Activated naive CD8-positive, alpha-beta T cell treated with anti-CD3 and anti-CD28 coated beads for 36 hours (primary cell): Measurements from ENCODE around the gene TMEM101. TPM values are rescaled to one million over a fixed set of nuclear protein-coding genes. Genes with fewer than 3 reads are reported as not detected.
"Not testable (repeated sequence)": the region's sequence is repeated elsewhere in the genome, so short reads cannot be mapped to it uniquely, and the experiment has no call there.

Experiments used
- DNase-seq: peaks from one replicate; pipeline ENCODE4 v3.0.0; 2021
- H3K27ac Mint-ChIP-seq: one replicate; pipeline ENCODE4 v1.8.0; 2022; ENCODE audit warnings: mild to moderate bottlenecking, moderate library complexity, mixed read lengths
- H3K27me3 Mint-ChIP-seq: one replicate; pipeline ENCODE4 v1.8.0; 2022; ENCODE audit warnings: mild to moderate bottlenecking, mixed read lengths
- H3K36me3 Mint-ChIP-seq: one replicate; pipeline ENCODE4 v1.8.0; 2021; ENCODE audit warnings: mild to moderate bottlenecking, mixed read lengths
- H3K4me1 Mint-ChIP-seq: one replicate; pipeline ENCODE4 v1.8.0; 2021; ENCODE audit warnings: mixed read lengths
- H3K4me3 Mint-ChIP-seq: one replicate; pipeline ENCODE4 v1.8.0; 2022; ENCODE audit warnings: mild to moderate bottlenecking, moderate library complexity, mixed read lengths
- H3K9me3 Mint-ChIP-seq: one replicate; pipeline ENCODE4 v1.8.0; 2022; ENCODE audit warnings: mixed read lengths
- total RNA-seq, 2 experiments: library from RNA; stranded (reverse); gene quantifications; one replicate each; pipeline ENCODE4 v1.2.3, GENCODE V29; 2021

Gene TMEM101
- total RNA-seq, 2 experiments from 2014 or later: 22.7 to 26.9 TPM

GRCh38 chr17:43978078-43978477 lies 36.7 kb downstream of the TMEM101 start:
- Mint-ChIP-seq H3K9me3 (no peaks in the 10 kb centered on the region), H3K27me3 (peaks cover 39% of the 10 kb centered on the region), H3K4me1 (no peaks in the 10 kb centered on the region), H3K27ac (no peak overlapping the region), H3K36me3 (no peaks in the 10 kb centered on the region), H3K4me3 (no peak overlapping the region)
- no peak for DNase-seq

- H3K4me1 Mint-ChIP-seq: no peaks in the 10 kb centered on the region
- no peak overlapping the region for H3K27ac Mint-ChIP-seq
Measured at GRCh38 chr17:43976963-43977837, 37.6 kb downstream of the TMEM101 start.

GRCh38 chr17:43975898-43976297 lies 38.9 kb downstream of the TMEM101 start:
- Mint-ChIP-seq H3K36me3 (no peaks in the 10 kb centered on the region), H3K27ac (no peak overlapping the region), H3K4me1 (no peaks in the 10 kb centered on the region), H3K9me3 (no peaks in the 10 kb centered on the region), H3K4me3 (no peak overlapping the region), H3K27me3 (peaks cover 23% of the 10 kb centered on the region)
- DNase-seq: no peak

More at GRCh38 chr17:43976963-43977837, 37.6 kb downstream of the TMEM101 start:
- Mint-ChIP-seq H3K4me3 (no peak overlapping the region), H3K27me3 (peaks cover 30% of the 10 kb centered on the region), H3K9me3 (no peaks in the 10 kb centered on the region), H3K36me3 (no peaks in the 10 kb centered on the region)
- no peak for DNase-seq

- Mint-ChIP-seq H3K4me1 (no peaks in the 10 kb centered on the region), H3K9me3 (no peaks in the 10 kb centered on the region), H3K27me3 (peaks cover 23% of the 10 kb centered on the region), H3K27ac (no peak overlapping the region), H3K36me3 (no peaks in the 10 kb centered on the region), H3K4me3 (no peak overlapping the region)
- DNase-seq: no peak
Measured at GRCh38 chr17:43974382-43975266, 40.1 kb downstream of the TMEM101 start.

GRCh38 chr17:43972444-43973212 lies 42.1 kb downstream of the TMEM101 start:
- DNase-seq, H3K4me3 Mint-ChIP-seq, H3K36me3 Mint-ChIP-seq, H3K4me1 Mint-ChIP-seq, H3K9me3 Mint-ChIP-seq, H3K27ac Mint-ChIP-seq: not testable (repeated sequence)
- peaks cover 19% of the 10 kb centered on the region for H3K27me3 Mint-ChIP-seq

- not testable (repeated sequence) for DNase-seq, H3K4me1 Mint-ChIP-seq, H3K36me3 Mint-ChIP-seq, H3K4me3 Mint-ChIP-seq, H3K9me3 Mint-ChIP-seq, H3K27ac Mint-ChIP-seq
- H3K27me3 Mint-ChIP-seq: peaks cover 15% of the 10 kb centered on the region
Measured at GRCh38 chr17:43971436-43971835, 43.3 kb downstream of the TMEM101 start.

GRCh38 chr17:43970366-43970765 lies 44.4 kb downstream of the TMEM101 start:
- Mint-ChIP-seq H3K4me1 (no peaks in the 10 kb centered on the region), H3K27me3 (peaks cover 21% of the 10 kb centered on the region), H3K9me3 (no peaks in the 10 kb centered on the region), H3K4me3 (no peak overlapping the region), H3K27ac (no peak overlapping the region), H3K36me3 (no peaks in the 10 kb centered on the region)
- DNase-seq: no peak

- H3K4me1 Mint-ChIP-seq: no peaks in the 10 kb centered on the region
- H3K4me3 Mint-ChIP-seq: no peak overlapping the region
- no peaks in the 10 kb centered on the region for H3K9me3 Mint-ChIP-seq
- no peaks in the 10 kb centered on the region for H3K36me3 Mint-ChIP-seq
- DNase-seq: no peak
- H3K27ac Mint-ChIP-seq: no peak overlapping the region
- H3K27me3 Mint-ChIP-seq: peaks cover 17% of the 10 kb centered on the region
Measured at GRCh38 chr17:43967251-43967875, 47.4 kb downstream of the TMEM101 start.

GRCh38 chr17:43966276-43966675 lies 48.5 kb downstream of the TMEM101 start:
- peaks cover 14% of the 10 kb centered on the region for H3K27me3 Mint-ChIP-seq
- no peak overlapping the region for H3K4me3 Mint-ChIP-seq
- H3K27ac Mint-ChIP-seq: no peak overlapping the region
- H3K9me3 Mint-ChIP-seq: no peaks in the 10 kb centered on the region
- no peak for DNase-seq
- H3K4me1 Mint-ChIP-seq: no peaks in the 10 kb centered on the region
- H3K36me3 Mint-ChIP-seq: no peaks in the 10 kb centered on the region

GRCh38 chr17:43962479-43962878 lies 52.3 kb downstream of the TMEM101 start:
- Mint-ChIP-seq H3K9me3 (no peaks in the 10 kb centered on the region), H3K27ac (no peak overlapping the region), H3K4me1 (no peaks in the 10 kb centered on the region), H3K27me3 (peaks cover 14% of the 10 kb centered on the region), H3K4me3 (no peak overlapping the region), H3K36me3 (no peaks in the 10 kb centered on the region)
- no peak for DNase-seq

GRCh38 chr17:43961954-43962353 lies 52.8 kb downstream of the TMEM101 start:
- no peak overlapping the region for H3K4me3 Mint-ChIP-seq

GRCh38 chr17:43961292-43961691 lies 53.5 kb downstream of the TMEM101 start:
- not testable (repeated sequence) for H3K9me3 Mint-ChIP-seq, H3K27ac Mint-ChIP-seq, H3K4me1 Mint-ChIP-seq, H3K36me3 Mint-ChIP-seq, H3K4me3 Mint-ChIP-seq, DNase-seq
- H3K27me3 Mint-ChIP-seq: peaks cover 14% of the 10 kb centered on the region

More at GRCh38 chr17:43961954-43962353, 52.8 kb downstream of the TMEM101 start:
- no peaks in the 10 kb centered on the region for H3K36me3 Mint-ChIP-seq
- no peak overlapping the region for H3K27ac Mint-ChIP-seq
- H3K27me3 Mint-ChIP-seq: peaks cover 14% of the 10 kb centered on the region
- no peak for DNase-seq
- H3K4me1 Mint-ChIP-seq: no peaks in the 10 kb centered on the region
- H3K9me3 Mint-ChIP-seq: no peaks in the 10 kb centered on the region
